Loucy (cell line): ENCODE results near the gene FAM222B.

Source experiments
- H2AFZ ChIP-seq: fragments of 200-600 bp; sonication (generic); 2 replicates; pipeline ENCODE4 v1.6.0; 2016; ENCODE audit warnings: antibody characterized with exemption, mild to moderate bottlenecking, low read length, moderate library complexity
- H3F3A ChIP-seq: fragments of 200-600 bp; 2 replicates; pipeline ENCODE4 v1.6.0; 2016; ENCODE audit warnings: antibody characterized with exemption, low read depth, mild to moderate bottlenecking
- H3K27me3 ChIP-seq: fragments of 200-600 bp; sonication (generic); 2 replicates; pipeline ENCODE4 v1.6.1; 2014; ENCODE audit warnings: low read length, mild to moderate bottlenecking; ENCODE audit not compliant: insufficient read depth, poor library complexity, severe bottlenecking
- H3K36me3 ChIP-seq: fragments of 200-600 bp; sonication (generic); 2 replicates; pipeline ENCODE4 v1.6.1; 2016; ENCODE audit warnings: low read length; ENCODE audit not compliant: insufficient read depth
- H3K4me1 ChIP-seq: fragments of 200-600 bp; sonication (generic); 2 replicates; pipeline ENCODE4 v1.5.1; 2014; ENCODE audit warnings: low read length, mild to moderate bottlenecking; ENCODE audit not compliant: insufficient read depth, poor library complexity, severe bottlenecking
- H3K4me2 ChIP-seq: fragments of 200-600 bp; sonication (generic); 2 replicates; pipeline ENCODE4 v1.6.0; 2014; ENCODE audit warnings: antibody characterized with exemption, low read length, low read depth, mild to moderate bottlenecking; ENCODE audit not compliant: poor library complexity, severe bottlenecking
- H3K4me3 ChIP-seq: fragments of 200-600 bp; sonication (generic); 2 replicates; pipeline ENCODE4 v1.5.1; 2014; ENCODE audit warnings: low read length, mild to moderate bottlenecking, mixed read lengths; ENCODE audit not compliant: poor library complexity, severe bottlenecking
- H3K79me2 ChIP-seq: fragments of 200-600 bp; sonication (generic); 2 replicates; pipeline ENCODE4 v1.6.1; 2014; ENCODE audit warnings: low read length; ENCODE audit not compliant: insufficient read depth
- H3K9ac ChIP-seq: fragments of 200-600 bp; sonication (generic); 2 replicates; pipeline ENCODE4 v1.6.0; 2014; ENCODE audit warnings: mild to moderate bottlenecking, low read depth, low read length, moderate library complexity; ENCODE audit not compliant: poor library complexity, severe bottlenecking
- H3K9me2 ChIP-seq: fragments of 200-600 bp; sonication (generic); replicated peaks from 2 replicates; pipeline ENCODE4 v1.6.1; 2016; ENCODE audit warnings: low read depth, low read length, mixed read lengths
- H3K9me3 ChIP-seq: fragments of 200-600 bp; sonication (generic); 2 replicates; pipeline ENCODE4 v1.6.1; 2014; ENCODE audit warnings: mild to moderate bottlenecking, antibody characterized with exemption, low read length, low read depth; ENCODE audit not compliant: insufficient read depth
- H4K20me1 ChIP-seq: fragments of 200-600 bp; sonication (generic); 2 replicates; pipeline ENCODE4 v1.6.0; 2014; ENCODE audit warnings: antibody characterized with exemption, low read length, mild to moderate bottlenecking; ENCODE audit not compliant: insufficient read depth, poor library complexity, severe bottlenecking
- CTCF ChIP-seq: fragments of 200-600 bp; sonication (generic); conservative IDR thresholded peaks from 2 replicates; pipeline ENCODE4 v1.5.1; 2014; ENCODE audit warnings: mild to moderate bottlenecking, antibody characterized with exemption, low read length
- EZH2phosphoT487 ChIP-seq: fragments of 200-600 bp; IDR thresholded peaks from 2 replicates; pipeline ENCODE4 v1.6.1; 2018; ENCODE audit warnings: antibody characterized with exemption, mild to moderate bottlenecking, moderate library complexity, borderline replicate concordance

The FAM222B gene

GRCh38 chr17:28812091-28812747, 30.4 kb downstream of the FAM222B start:
- no peaks in the 10 kb centered on the region for H3K9me3 ChIP-seq
- H3K79me2 ChIP-seq = peaks cover 91% of the 10 kb centered on the region
- no peaks in the 10 kb centered on the region for H3K9me2 ChIP-seq
- TF ChIP-seq CTCF = no peak
- TF ChIP-seq EZH2phosphoT487 = no peak
- H3K4me3 ChIP-seq = peak overlapping the region; percentile 91
- peak overlapping the region; percentile 82 for H3K9ac ChIP-seq
- peaks cover 34% of the 10 kb centered on the region for H3K4me1 ChIP-seq
- no peaks in the 10 kb centered on the region for H3K27me3 ChIP-seq
- 0 out of 2 replicates have a peak, but pooled peaks cover 3% of the 10 kb centered on the region for H3F3A ChIP-seq
- no peaks in the 10 kb centered on the region for H3K36me3 ChIP-seq
- H3K4me2 ChIP-seq = peak overlapping the region; percentile 94
- peak overlapping the region; percentile 94 for H2AFZ ChIP-seq
- H4K20me1 ChIP-seq = peaks cover 24% of the 10 kb centered on the region

GRCh38 chr17:28811651-28812090, 30.9 kb downstream of the FAM222B start:
- H3K9me3 ChIP-seq = no peaks in the 10 kb centered on the region
- peak overlapping the region; percentile 82 for H3K9ac ChIP-seq
- H3K79me2 ChIP-seq = peaks cover 91% of the 10 kb centered on the region
- H3K9me2 ChIP-seq = no peaks in the 10 kb centered on the region
- H3K4me1 ChIP-seq = peaks cover 34% of the 10 kb centered on the region
- peak overlapping the region; percentile 94 for H3K4me2 ChIP-seq
- no peaks in the 10 kb centered on the region for H3K36me3 ChIP-seq
- no peaks in the 10 kb centered on the region for H3K27me3 ChIP-seq
- peaks cover 24% of the 10 kb centered on the region for H4K20me1 ChIP-seq
- peak overlapping the region; percentile 82 for H2AFZ ChIP-seq
- H3F3A ChIP-seq = 0 out of 2 replicates have a peak, but pooled peaks cover 3% of the 10 kb centered on the region
- TF ChIP-seq EZH2phosphoT487 (no peak), CTCF (no peak)
- peak overlapping the region; percentile 91 for H3K4me3 ChIP-seq

GRCh38 chr17:28810437-28810836, 32.2 kb downstream of the FAM222B start:
- Histone ChIP-seq H3K4me3 (peak overlapping the region; percentile 91), H3K9ac (peak overlapping the region; percentile 82), H3K4me2 (peak overlapping the region; percentile 94), H3K79me2 (peaks cover 92% of the 10 kb centered on the region), H3K4me1 (peaks cover 34% of the 10 kb centered on the region), H2AFZ (no peak overlapping the region), H3F3A (0 out of 2 replicates have a peak, but pooled peaks cover 3% of the 10 kb centered on the region), H3K27me3 (no peaks in the 10 kb centered on the region), H3K9me2 (no peaks in the 10 kb centered on the region), H3K36me3 (peaks cover 8% of the 10 kb centered on the region; the same call in 1 of the 2 replicates), H4K20me1 (peaks cover 24% of the 10 kb centered on the region), H3K9me3 (no peaks in the 10 kb centered on the region)
- TF ChIP-seq EZH2phosphoT487 (no peak), CTCF (no peak)
